HG03469 (cell line): Measurements from ENCODE around the gene RUNX1.
"Not testable (repeated sequence)": the region's sequence is repeated elsewhere in the genome, so short reads cannot be mapped to it uniquely, and the experiment has no call there.

ENCODE experiments used
- ATAC-seq: cut with Tn5 transposase; IDR thresholded peaks from one replicate; pipeline ENCODE4 v1.9.1; 2021; ENCODE audit warnings: mild to moderate bottlenecking, moderate library complexity, moderate number of reproducible peaks; ENCODE audit not compliant: unreplicated experiment

RUNX1 gene

GRCh38 chr21:34994766-34995631, 54.1 kb downstream of the RUNX1 start:
- ATAC-seq: no peak

GRCh38 chr21:34993521-34993921, 55.6 kb downstream of the RUNX1 start:
- not testable (repeated sequence) for ATAC-seq

DNA sequence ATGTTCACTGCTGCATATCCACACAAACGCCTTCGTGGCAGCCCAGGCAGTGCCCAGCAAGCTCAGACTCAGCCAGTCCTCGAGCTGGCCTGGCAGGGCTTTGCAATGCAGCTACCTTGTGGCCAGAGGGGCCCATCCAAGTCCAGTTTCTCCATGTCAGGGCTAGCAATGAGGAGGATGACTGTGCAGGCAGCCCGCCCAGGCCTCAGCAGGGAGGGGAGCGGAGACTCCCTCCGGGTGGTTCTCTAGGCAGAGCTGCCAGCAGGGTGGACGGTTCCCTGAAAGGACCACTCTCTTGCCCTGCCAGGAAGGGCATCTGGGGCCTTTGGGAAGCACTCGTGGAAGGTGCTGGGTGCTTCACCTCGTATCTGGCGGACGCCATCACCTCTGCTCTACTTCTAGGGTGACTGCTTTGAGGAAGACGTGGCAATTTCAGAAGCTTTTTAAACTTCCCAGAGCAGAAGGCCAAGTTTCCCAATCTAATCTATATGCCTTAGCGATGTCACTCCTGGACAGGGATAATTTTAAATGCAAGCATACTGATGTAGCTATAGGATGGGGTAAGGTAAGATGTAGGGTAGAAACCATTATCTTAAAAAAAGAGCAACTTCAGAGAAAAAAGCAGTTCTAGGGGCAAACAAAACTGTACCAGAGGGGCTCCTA, 56.2 kb downstream of the RUNX1 start:
- no peak for ATAC-seq

GRCh38 chr21:34992180-34992579, 56.9 kb downstream of the RUNX1 start:
- ATAC-seq: no peak

DNA sequence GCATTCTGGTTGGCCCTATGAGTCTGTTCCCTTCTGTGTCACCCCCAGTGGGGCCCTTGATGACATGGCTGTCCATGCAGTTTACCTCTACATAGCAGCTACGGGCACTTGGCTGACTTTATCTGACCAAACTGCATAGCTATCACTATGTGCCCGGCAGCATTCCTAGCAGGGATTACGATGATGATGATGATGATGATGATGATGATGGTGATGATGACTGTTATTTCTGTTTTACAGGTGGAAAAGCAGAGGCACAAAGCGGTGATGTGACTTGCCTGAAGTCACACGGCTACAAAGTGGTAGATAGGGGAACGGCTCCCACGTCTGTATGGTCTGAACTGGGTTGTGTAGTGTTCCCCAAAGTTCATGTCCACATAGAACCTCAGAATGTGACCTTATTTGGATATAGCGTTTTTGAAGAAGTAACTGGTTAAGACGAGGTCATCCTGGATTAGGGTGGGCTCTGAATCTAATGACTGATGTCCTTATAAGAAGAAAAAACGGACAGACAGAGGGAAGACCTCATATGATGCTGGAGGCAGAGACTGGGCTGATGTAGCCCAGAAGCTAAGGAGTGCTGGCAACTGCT, 57.6 kb downstream of the RUNX1 start:
- ATAC-seq: no peak

- no peak for ATAC-seq
Observed at GRCh38 chr21:34990842-34991241, 58.3 kb downstream of the RUNX1 start.

- no peak for ATAC-seq
Observed at GRCh38 chr21:34989337-34990151, 59.6 kb downstream of the RUNX1 start.

- no peak for ATAC-seq
Observed at GRCh38 chr21:34988625-34989024, 60.5 kb downstream of the RUNX1 start.

- ATAC-seq: no peak
Observed at GRCh38 chr21:34988139-34988538, 61.0 kb downstream of the RUNX1 start.

DNA sequence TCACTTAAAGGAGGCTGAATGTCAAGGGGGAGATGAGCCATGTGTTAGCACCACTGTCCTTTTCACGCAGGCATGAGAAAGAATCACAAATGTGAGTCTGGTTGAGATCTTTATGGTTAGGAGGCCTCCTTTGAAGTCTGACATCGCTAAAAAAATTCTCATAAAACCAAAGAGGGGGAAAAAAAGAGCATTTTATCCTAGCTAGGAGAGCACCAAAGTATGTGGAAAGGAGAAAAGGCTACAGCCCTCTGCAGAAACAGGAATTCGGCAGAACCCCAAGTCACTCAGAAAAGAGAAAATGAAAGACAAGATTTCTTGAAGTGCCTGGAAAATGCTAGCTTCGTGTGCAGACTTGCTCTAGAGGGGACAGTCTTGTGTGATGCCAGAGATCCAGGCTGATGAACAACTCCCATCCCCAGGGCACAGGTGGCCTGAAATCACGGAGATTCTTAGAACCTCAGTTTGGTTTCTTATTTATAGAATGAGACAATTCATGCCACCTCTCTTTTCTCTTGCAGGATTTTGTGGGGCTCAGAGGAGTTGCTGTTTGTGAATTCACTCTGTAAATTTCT, 61.5 kb downstream of the RUNX1 start:
- no peak for ATAC-seq

- peak; percentile 41 for ATAC-seq
Observed at GRCh38 chr21:34986561-34987500, 62.3 kb downstream of the RUNX1 start.

DNA sequence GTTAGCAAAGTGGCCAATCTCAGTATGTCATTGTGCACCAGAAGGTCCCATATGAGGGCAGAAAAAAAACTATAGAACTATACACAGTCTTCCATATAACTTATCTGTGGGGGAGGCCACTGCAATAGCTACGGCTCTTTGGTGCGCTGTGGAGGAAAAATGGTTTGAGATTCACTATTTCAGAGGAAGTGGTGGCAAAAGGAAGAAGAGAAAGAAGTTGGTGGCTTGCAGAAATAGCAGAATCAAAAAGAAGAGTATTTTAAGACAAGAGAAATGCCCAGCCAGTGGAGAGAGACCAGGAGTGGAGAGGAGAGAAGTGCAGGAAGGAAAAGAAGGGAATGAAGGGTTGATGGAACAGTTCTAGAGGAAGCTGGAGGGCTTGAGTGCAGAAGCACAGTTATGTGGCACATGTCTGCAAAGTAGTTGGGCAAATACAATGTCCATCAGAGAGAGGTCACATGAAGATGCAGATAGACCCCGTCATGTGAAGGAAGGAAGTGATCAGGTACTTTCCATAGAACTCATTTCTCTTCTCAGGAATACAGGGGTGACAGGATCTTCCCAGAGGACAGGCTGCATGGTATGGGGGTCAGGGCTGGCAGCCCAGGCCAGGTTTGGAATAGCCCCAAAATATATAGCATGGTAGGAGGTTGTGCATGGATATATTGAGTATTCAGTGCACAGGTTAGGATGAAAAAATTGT, 64.6 kb downstream of the RUNX1 start:
- no peak for ATAC-seq

GRCh38 chr21:34983680-34984086, 65.4 kb downstream of the RUNX1 start:
- ATAC-seq: no peak

- no peak for ATAC-seq
Observed at GRCh38 chr21:34981791-34982190, 67.3 kb downstream of the RUNX1 start.

DNA sequence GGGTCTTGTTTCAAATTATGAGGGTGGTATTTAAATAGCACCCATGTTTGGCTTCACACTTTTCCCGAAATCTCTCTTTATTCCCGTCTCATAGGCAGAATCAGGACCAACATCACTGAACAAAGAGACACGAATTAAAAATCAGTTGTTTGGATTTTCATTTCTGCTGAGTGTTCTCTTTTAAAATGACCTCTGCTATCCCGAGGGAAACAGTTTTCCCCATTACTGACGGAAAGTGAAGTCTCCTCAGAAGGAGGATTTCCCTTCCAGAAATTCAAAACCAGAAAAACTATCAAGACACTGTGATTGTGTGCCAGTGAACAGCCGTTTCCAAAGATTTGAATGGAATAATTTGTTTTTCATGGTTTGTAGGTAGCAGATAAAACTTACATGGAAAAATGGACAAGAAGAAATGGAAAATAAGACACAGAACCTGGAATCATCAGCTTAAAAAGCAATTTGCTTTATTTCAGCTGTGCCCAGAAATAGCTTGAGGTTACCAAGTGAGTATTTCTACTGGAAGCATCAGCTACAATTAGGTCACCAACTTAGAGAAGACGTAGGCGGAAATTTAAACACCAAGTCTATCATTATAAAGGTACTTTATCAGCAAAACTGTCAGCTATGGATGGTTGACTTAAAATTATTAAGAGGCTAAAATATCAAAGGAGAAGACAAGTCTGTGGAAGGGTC, 68.5 kb downstream of the RUNX1 start:
- no peak for ATAC-seq

GRCh38 chr21:34979383-34979782, 69.7 kb downstream of the RUNX1 start:
- ATAC-seq: no peak

DNA sequence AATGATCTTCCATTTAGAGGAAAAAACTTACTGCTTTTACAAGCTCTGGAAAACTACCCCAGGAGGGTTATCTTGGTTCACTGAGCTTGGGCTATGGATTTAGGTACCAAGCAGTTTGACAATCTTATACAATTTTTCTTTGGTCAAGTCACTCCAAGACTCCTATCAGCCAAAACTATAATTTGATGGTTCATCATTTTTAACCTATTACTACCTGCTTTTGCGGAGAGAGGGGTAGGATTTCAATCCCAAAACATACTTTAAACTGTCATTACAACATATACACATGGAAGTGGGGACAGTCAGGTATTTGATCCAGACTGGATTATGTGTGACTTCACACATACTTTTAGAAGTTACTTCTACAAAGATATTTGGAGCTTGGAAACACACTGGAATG, 71.8 kb downstream of the RUNX1 start:
- ATAC-seq: no peak
